ENCODE measurements around the gene TMEM255B.

The TMEM255B gene

GRCh38 chr13:113812178-113813040, 53.4 kb downstream of the TMEM255B start:
- no peaks in the 10 kb centered on the region for H3K9me3 ChIP-seq (ENCODE audit: control insufficient read depth, insufficient read depth, low read length)
- no peaks in the 10 kb centered on the region for H3K4me1 ChIP-seq (ENCODE audit: insufficient read depth, low read length)

GRCh38 chr13:113813070-113813748, 54.2 kb downstream of the TMEM255B start:
- Histone ChIP-seq H3K9ac (ENCODE audit: low read depth, low read length) (no peak overlapping the region), H3K9me3 (ENCODE audit: control insufficient read depth, insufficient read depth, low read length) (no peaks in the 10 kb centered on the region), H3K36me3 (ENCODE audit: insufficient read depth, low read length) (no peaks in the 10 kb centered on the region), H3K4me1 (ENCODE audit: insufficient read depth, low read length) (no peaks in the 10 kb centered on the region)

More at GRCh38 chr13:113812178-113813040, 53.4 kb downstream of the TMEM255B start:
- no peak overlapping the region for H3K9ac ChIP-seq (ENCODE audit: low read depth, low read length)
- no peaks in the 10 kb centered on the region for H3K36me3 ChIP-seq (ENCODE audit: insufficient read depth, low read length)

GRCh38 chr13:113813749-113814434, 54.9 kb downstream of the TMEM255B start:
- H3K36me3 ChIP-seq (ENCODE audit: insufficient read depth, low read length), result no peaks in the 10 kb centered on the region
- H3K4me1 ChIP-seq (ENCODE audit: insufficient read depth, low read length), result no peaks in the 10 kb centered on the region
- H3K9ac ChIP-seq (ENCODE audit: low read depth, low read length), result no peak overlapping the region
- no peaks in the 10 kb centered on the region for H3K9me3 ChIP-seq (ENCODE audit: control insufficient read depth, insufficient read depth, low read length)

- Histone ChIP-seq H3K4me1 (ENCODE audit: insufficient read depth, low read length) (no peaks in the 10 kb centered on the region), H3K9me3 (ENCODE audit: control insufficient read depth, insufficient read depth, low read length) (no peaks in the 10 kb centered on the region), H3K9ac (ENCODE audit: low read depth, low read length) (no peak overlapping the region), H3K36me3 (ENCODE audit: insufficient read depth, low read length) (no peaks in the 10 kb centered on the region)
These were observed 55.4 kb downstream of the TMEM255B start for GRCh38 chr13:113814435-113814821.

- no peaks in the 10 kb centered on the region for H3K9me3 ChIP-seq (ENCODE audit: control insufficient read depth, insufficient read depth, low read length)
- no peaks in the 10 kb centered on the region for H3K36me3 ChIP-seq (ENCODE audit: insufficient read depth, low read length)
- H3K9ac ChIP-seq (ENCODE audit: low read depth, low read length), result no peak overlapping the region
- no peaks in the 10 kb centered on the region for H3K4me1 ChIP-seq (ENCODE audit: insufficient read depth, low read length)
These were observed 56.4 kb downstream of the TMEM255B start for GRCh38 chr13:113815151-113816058.

GRCh38 chr13:113816254-113816929, 57.4 kb downstream of the TMEM255B start:
- Histone ChIP-seq H3K9ac (ENCODE audit: low read depth, low read length) (no peak overlapping the region), H3K4me1 (ENCODE audit: insufficient read depth, low read length) (no peaks in the 10 kb centered on the region; the same call in 1 of the 2 replicates)

GRCh38 chr13:113816946-113817859, 58.2 kb downstream of the TMEM255B start:
- Histone ChIP-seq H3K9me3 (ENCODE audit: control insufficient read depth, insufficient read depth, low read length) (no peaks in the 10 kb centered on the region), H3K36me3 (ENCODE audit: insufficient read depth, low read length) (no peaks in the 10 kb centered on the region), H3K4me1 (ENCODE audit: insufficient read depth, low read length) (no peaks in the 10 kb centered on the region; the same call in 1 of the 2 replicates), H3K9ac (ENCODE audit: low read depth, low read length) (no peak overlapping the region)

More at GRCh38 chr13:113816254-113816929, 57.4 kb downstream of the TMEM255B start:
- Histone ChIP-seq H3K9me3 (ENCODE audit: control insufficient read depth, insufficient read depth, low read length) (no peaks in the 10 kb centered on the region), H3K36me3 (ENCODE audit: insufficient read depth, low read length) (no peaks in the 10 kb centered on the region)

- Histone ChIP-seq H3K36me3 (ENCODE audit: insufficient read depth, low read length) (no peaks in the 10 kb centered on the region), H3K9ac (ENCODE audit: low read depth, low read length) (no peak overlapping the region), H3K4me1 (ENCODE audit: insufficient read depth, low read length) (no peaks in the 10 kb centered on the region; the same call in 1 of the 2 replicates), H3K9me3 (ENCODE audit: control insufficient read depth, insufficient read depth, low read length) (no peaks in the 10 kb centered on the region)
These were observed 59.0 kb downstream of the TMEM255B start for GRCh38 chr13:113817860-113818691.

GRCh38 chr13:113818700-113819295, 59.8 kb downstream of the TMEM255B start:
- no peak overlapping the region for H3K9ac ChIP-seq (ENCODE audit: low read depth, low read length)
- no peaks in the 10 kb centered on the region; the same call in 1 of the 2 replicates for H3K4me1 ChIP-seq (ENCODE audit: insufficient read depth, low read length)
- no peaks in the 10 kb centered on the region for H3K36me3 ChIP-seq (ENCODE audit: insufficient read depth, low read length)
- no peaks in the 10 kb centered on the region for H3K9me3 ChIP-seq (ENCODE audit: control insufficient read depth, insufficient read depth, low read length)

- H3K4me1 ChIP-seq (ENCODE audit: insufficient read depth, low read length), result no peaks in the 10 kb centered on the region; the same call in 1 of the 2 replicates
- H3K9me3 ChIP-seq (ENCODE audit: control insufficient read depth, insufficient read depth, low read length), result no peaks in the 10 kb centered on the region
- H3K36me3 ChIP-seq (ENCODE audit: insufficient read depth, low read length), result no peaks in the 10 kb centered on the region
- no peak overlapping the region for H3K9ac ChIP-seq (ENCODE audit: low read depth, low read length)
These were observed 60.3 kb downstream of the TMEM255B start for GRCh38 chr13:113819341-113819730.

GRCh38 chr13:113819731-113820715, 61.0 kb downstream of the TMEM255B start:
- H3K36me3 ChIP-seq (ENCODE audit: insufficient read depth, low read length), result no peaks in the 10 kb centered on the region
- no peaks in the 10 kb centered on the region; the same call in 1 of the 2 replicates for H3K4me1 ChIP-seq (ENCODE audit: insufficient read depth, low read length)
- H3K9me3 ChIP-seq (ENCODE audit: control insufficient read depth, insufficient read depth, low read length), result no peaks in the 10 kb centered on the region
- H3K9ac ChIP-seq (ENCODE audit: low read depth, low read length), result no peak overlapping the region
